H9 (cell line): ENCODE measurements around the gene KCNMA1. TPM values are rescaled to one million over a fixed set of nuclear protein-coding genes. Genes with fewer than 3 reads are reported as not detected.

Experiments used
- DNase-seq: peaks from one replicate; pipeline ENCODE4 v3.0.0-alpha.2; 2017
- H2AFZ ChIP-seq: one replicate; pipeline ENCODE4 v1.6.1; 2013; ENCODE audit warnings: mild to moderate bottlenecking, low read length, control low read depth, moderate library complexity
- H2AK5ac ChIP-seq: 2 replicates; pipeline ENCODE4 v1.6.1; 2013; ENCODE audit warnings: low read length, control low read depth, mixed read lengths; ENCODE audit not compliant: insufficient read length
- H2BK120ac ChIP-seq: one replicate; pipeline ENCODE4 v1.6.1; 2013; ENCODE audit warnings: low read depth, mild to moderate bottlenecking, low read length, control low read depth, inconsistent platforms; ENCODE audit not compliant: poor library complexity, severe bottlenecking
- H2BK12ac ChIP-seq: 2 replicates; pipeline ENCODE4 v1.6.1; 2013; ENCODE audit warnings: low read length, control low read depth, mixed read lengths, low read depth; ENCODE audit not compliant: insufficient read length
- H2BK15ac ChIP-seq: 2 replicates; pipeline ENCODE4 v1.6.1; 2013; ENCODE audit warnings: low read depth, low read length, control low read depth
- H2BK20ac ChIP-seq: one replicate; pipeline ENCODE4 v1.6.1; 2013; ENCODE audit warnings: low read depth, mild to moderate bottlenecking, low read length, control low read depth, inconsistent platforms; ENCODE audit not compliant: poor library complexity, severe bottlenecking
- H2BK5ac ChIP-seq: 2 replicates; pipeline ENCODE4 v1.6.1; 2013; ENCODE audit warnings: low read length, control low read depth, mixed read lengths; ENCODE audit not compliant: insufficient read length
- H3K14ac ChIP-seq: 2 replicates; pipeline ENCODE4 v1.6.1; 2013; ENCODE audit warnings: low read length, control low read depth; ENCODE audit not compliant: insufficient read depth
- H3K18ac ChIP-seq: 2 replicates; pipeline ENCODE4 v1.6.1; 2013; ENCODE audit warnings: low read depth, mild to moderate bottlenecking, mixed read lengths, low read length, control low read depth; ENCODE audit not compliant: insufficient read length
- H3K23ac ChIP-seq: 2 replicates; pipeline ENCODE4 v1.6.1; 2013; ENCODE audit warnings: low read length, control low read depth, mixed read lengths, low read depth; ENCODE audit not compliant: insufficient read length
- H3K23me2 ChIP-seq: 2 replicates; pipeline ENCODE4 v1.6.1; 2013; ENCODE audit warnings: low read depth, mild to moderate bottlenecking, mixed read lengths, low read length, control low read depth; ENCODE audit not compliant: insufficient read length, poor library complexity, severe bottlenecking
- H3K27ac ChIP-seq: 2 replicates; pipeline ENCODE4 v1.5.1; 2013; ENCODE audit warnings: low read length, control low read depth, mixed read lengths, low read depth; ENCODE audit not compliant: insufficient read length
- H3K27me3 ChIP-seq: 2 replicates; pipeline ENCODE4 v1.6.1; 2013; ENCODE audit warnings: low read length, control low read depth, inconsistent platforms; ENCODE audit not compliant: insufficient read depth
- H3K4ac ChIP-seq: 2 replicates; pipeline ENCODE4 v1.6.1; 2013; ENCODE audit warnings: low read depth, mild to moderate bottlenecking, control low read depth, inconsistent platforms, low read length, moderate library complexity
- H3K4me1 ChIP-seq: 2 replicates; pipeline ENCODE4 v1.6.1; 2013; ENCODE audit warnings: low read length, control low read depth, inconsistent platforms; ENCODE audit not compliant: insufficient read depth
- H3K4me2 ChIP-seq: 2 replicates; pipeline ENCODE4 v1.6.1; 2013; ENCODE audit warnings: low read length, control low read depth, mixed read lengths; ENCODE audit not compliant: insufficient read length, insufficient read depth
- H3K56ac ChIP-seq: 2 replicates; pipeline ENCODE4 v1.6.1; 2013; ENCODE audit warnings: low read depth, mild to moderate bottlenecking, mixed read lengths, low read length, control low read depth; ENCODE audit not compliant: insufficient read length
- H3K79me1 ChIP-seq: 2 replicates; pipeline ENCODE4 v1.6.1; 2013; ENCODE audit warnings: low read depth, mild to moderate bottlenecking, moderate library complexity, low read length, control low read depth, inconsistent platforms; ENCODE audit not compliant: insufficient read depth, poor library complexity, severe bottlenecking
- H3K79me2 ChIP-seq: 2 replicates; pipeline ENCODE4 v1.6.1; 2013; ENCODE audit warnings: low read length, control low read depth, inconsistent platforms; ENCODE audit not compliant: insufficient read depth
- H3K9ac ChIP-seq: 2 replicates; pipeline ENCODE4 v1.6.1; 2013; ENCODE audit warnings: low read length, control low read depth, mixed read lengths; ENCODE audit not compliant: insufficient read length; ENCODE audit errors: extremely low read depth
- H3K9me3 ChIP-seq: one replicate; pipeline ENCODE4 v1.6.1; 2013; ENCODE audit warnings: low read depth, low read length, inconsistent platforms; ENCODE audit not compliant: control insufficient read depth
- H3T11ph ChIP-seq: one replicate; pipeline ENCODE4 v1.6.1; 2013; ENCODE audit warnings: mild to moderate bottlenecking, low read length, control low read depth, inconsistent platforms
- H4K20me1 ChIP-seq: one replicate; pipeline ENCODE4 v1.6.1; 2013; ENCODE audit not compliant: control insufficient read depth, insufficient read length, insufficient read depth
- H4K5ac ChIP-seq: 2 replicates; pipeline ENCODE4 v1.6.1; 2013; ENCODE audit warnings: low read depth, mild to moderate bottlenecking, mixed read lengths, low read length, control low read depth; ENCODE audit not compliant: insufficient read length
- H4K8ac ChIP-seq: replicated peaks from 2 replicates; pipeline ENCODE4 v1.6.1; 2013; ENCODE audit warnings: low read length, control low read depth, mixed read lengths, low read depth; ENCODE audit not compliant: insufficient read length
- H4K91ac ChIP-seq: 2 replicates; pipeline ENCODE4 v1.6.1; 2013; ENCODE audit warnings: low read depth, mild to moderate bottlenecking, moderate library complexity, mixed read lengths, low read length, control low read depth; ENCODE audit not compliant: insufficient read length
- H3K27ac Mint-ChIP-seq, 3 experiments: 2 replicates in 2 of 3; 3 replicates in 1 of 3; pipeline ENCODE4 v1.8.0; 2020 to 2021; ENCODE audit warnings: mixed read lengths in 3 of 3, mild to moderate bottlenecking in 1 of 3, moderate library complexity in 1 of 3
- H3K27me3 Mint-ChIP-seq: 2 replicates; pipeline ENCODE4 v1.8.0; 2021; ENCODE audit warnings: low read depth, mild to moderate bottlenecking, moderate library complexity, mixed read lengths
- H3K36me3 Mint-ChIP-seq, 3 experiments: 2 replicates in 2 of 3; 3 replicates in 1 of 3; pipeline ENCODE4 v1.8.0; 2020 to 2021; ENCODE audit warnings: low read depth in 3 of 3, mixed read lengths in 3 of 3; ENCODE audit not compliant: insufficient read depth in 1 of 3
- H3K4me1 Mint-ChIP-seq, 2 experiments: 2 replicates each; pipeline ENCODE4 v1.8.0; 2020; ENCODE audit warnings: mixed read lengths in 2 of 2
- H3K4me3 Mint-ChIP-seq, 2 experiments: 2 replicates in 1 of 2; 3 replicates in 1 of 2; pipeline ENCODE4 v1.8.0; 2020 to 2021; ENCODE audit warnings: mild to moderate bottlenecking in 2 of 2, mixed read lengths in 2 of 2, moderate library complexity in 1 of 2
- H3K9me3 Mint-ChIP-seq, 2 experiments: 2 replicates in 1 of 2; 3 replicates in 1 of 2; pipeline ENCODE4 v1.8.0; 2020; ENCODE audit warnings: mild to moderate bottlenecking in 2 of 2, mixed read lengths in 2 of 2, moderate library complexity in 1 of 2
- CTCF ChIP-seq: fragments of 200-600 bp; sonication (generic); conservative IDR thresholded peaks from 3 replicates; pipeline ENCODE4 v1.8.0; 2021; ENCODE audit warnings: antibody characterized with exemption, mild to moderate bottlenecking
- total RNA-seq: library from RNA; stranded (reverse); gene quantifications from 2 replicates; pipeline ENCODE4 v1.2.1, GENCODE V29; 2021

The KCNMA1 gene
- total RNA-seq, 1 experiment from 2014 or later: 2.0 TPM

GRCh38 chr10:77005871-77006270 lies 631.7 kb downstream of the KCNMA1 start:
- Histone ChIP-seq H2BK12ac (no peak overlapping the region), H3K9me3 (no peaks in the 10 kb centered on the region), H3K4me1 (no peaks in the 10 kb centered on the region), H2AFZ (no peak overlapping the region), H3K18ac (no peak overlapping the region), H2BK15ac (no peak overlapping the region), H2BK5ac (no peak overlapping the region), H3K79me1 (no peaks in the 10 kb centered on the region), H4K20me1 (no peaks in the 10 kb centered on the region), H4K91ac (no peak overlapping the region), H3T11ph (no peak overlapping the region), H2BK120ac (no peak overlapping the region), H3K9ac (no peak overlapping the region), H3K79me2 (peaks cover 2% of the 10 kb centered on the region; the same call in 1 of the 2 replicates), H3K56ac (no peak overlapping the region), H3K14ac (no peak overlapping the region), H4K8ac (no peak overlapping the region), H3K23ac (no peak overlapping the region), H3K4me2 (no peak overlapping the region), H3K4ac (no peak overlapping the region), H3K23me2 (no peaks in the 10 kb centered on the region), H2AK5ac (no peak overlapping the region), H3K27ac (no peak overlapping the region), H3K27me3 (no peaks in the 10 kb centered on the region), H4K5ac (no peak overlapping the region), H2BK20ac (no peak overlapping the region)
- no peak for TF ChIP-seq CTCF
- H3K9me3 Mint-ChIP-seq: no peaks in the 10 kb centered on the region
- no peak overlapping the region for H3K4me3 Mint-ChIP-seq
- no peaks in the 10 kb centered on the region for H3K36me3 Mint-ChIP-seq
- peaks cover 1% of the 10 kb centered on the region; the same call in 1 of the 2 replicates for H3K27me3 Mint-ChIP-seq
- H3K27ac Mint-ChIP-seq: no peak overlapping the region
- H3K4me1 Mint-ChIP-seq: peaks cover 11 to 12% of the 10 kb centered on the region in 2 experiments
- DNase-seq: no peak
